ENCODE data around the gene RBPJ.

- TF ChIP-seq CTCF (conservative IDR thresholded peaks at IDR 0.05; ENCODE audit: low read depth, low read length) (0 out of 2 replicates have a peak, but pooled peaks have one; percentile 13), EZH2 (IDR thresholded peaks at IDR 0.05; ENCODE audit: borderline replicate concordance, low read depth, low read length, poor library complexity, severe bottlenecking) (no peak)
Observed at GRCh38 chr4:26413582-26413981, 92.8 kb downstream of the RBPJ start.
